ENCODE measurements around the gene PCDHB10.
"Not testable (repeated sequence)": the region's sequence is repeated elsewhere in the genome, so short reads cannot be mapped to it uniquely, and the experiment has no call there.

GRCh38 chr5:141201646-141202045 is 9.5 kb downstream of the PCDHB10 start:
- not testable (repeated sequence) for TF ChIP-seq CTCF (optimal IDR thresholded peaks at IDR 0.05 in 1 of 3, IDR thresholded peaks at IDR 0.05 in 1 of 3, conservative IDR thresholded peaks at IDR 0.05 in 1 of 3; ENCODE audit: extremely low read depth in 1 of 3, insufficient read depth in 2 of 3, low read length in 3 of 3); EZH2 (IDR thresholded peaks at IDR 0.05; ENCODE audit: low read length)
